IPS-NIHi7 (cell line): Measurements from ENCODE around the gene OR51B4.
"Not testable (repeated sequence)": the region's sequence is repeated elsewhere in the genome, so short reads cannot be mapped to it uniquely, and the experiment has no call there.

Source experiments
- DNase-seq: peaks from one replicate; pipeline ENCODE4 v3.0.0; 2012; ENCODE audit warnings: mixed read lengths; ENCODE audit errors: extremely low spot score

Gene OR51B4

DNA sequence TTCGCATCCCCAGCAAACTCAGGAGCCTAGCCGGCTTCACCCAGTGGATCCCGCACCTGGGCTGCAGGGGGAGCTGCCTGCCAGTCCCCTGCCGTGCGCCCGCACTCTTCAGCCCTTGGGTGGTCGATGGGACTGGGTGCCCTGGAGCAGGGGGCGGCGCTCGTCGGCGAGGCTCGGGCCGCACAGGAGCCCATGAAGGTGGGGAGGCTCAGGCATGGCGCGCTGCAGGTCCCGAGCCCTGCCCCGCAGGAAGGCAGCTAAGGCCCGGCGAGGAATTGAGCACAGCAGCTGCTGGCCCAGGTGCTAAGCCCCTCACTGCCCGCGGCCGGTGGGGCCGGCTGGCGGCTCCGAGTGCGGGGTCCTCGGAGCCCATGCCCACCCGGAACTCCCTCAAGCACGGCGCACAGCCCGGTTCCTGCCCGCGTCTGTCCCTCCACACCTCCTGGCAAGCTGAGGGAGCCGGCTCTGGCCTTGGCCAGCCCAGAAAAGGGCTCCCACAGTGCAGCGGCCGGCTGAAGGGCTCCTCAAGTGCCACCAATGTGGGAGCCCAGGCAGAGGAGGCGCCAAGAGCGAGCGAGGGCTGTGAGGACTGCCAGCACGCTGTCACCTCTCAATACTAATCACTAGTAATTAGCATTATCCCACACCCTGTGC is 7.3 kb downstream of the OR51B4 start:
- DNase-seq, result not testable (repeated sequence)

DNA sequence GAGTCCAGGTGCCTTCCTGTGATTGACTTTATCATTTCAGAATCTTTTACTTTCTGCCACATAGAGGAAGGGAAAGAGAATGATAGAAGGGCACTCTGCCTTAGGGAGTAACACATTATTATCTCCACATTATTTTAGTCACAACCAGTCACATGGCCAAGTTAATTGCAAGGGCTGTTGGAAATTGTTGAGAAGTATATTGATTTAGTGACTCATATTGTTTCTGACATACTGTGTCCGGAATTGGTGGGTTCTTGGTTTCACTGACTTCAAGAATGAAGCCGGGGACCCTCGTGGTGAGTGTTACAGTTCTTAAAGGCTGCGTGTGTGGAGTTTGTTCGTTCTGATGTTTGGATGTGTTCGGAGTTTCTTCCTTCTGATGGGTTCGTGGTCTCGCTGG is 8.7 kb downstream of the OR51B4 start:
- DNase-seq, result no peak

DNA sequence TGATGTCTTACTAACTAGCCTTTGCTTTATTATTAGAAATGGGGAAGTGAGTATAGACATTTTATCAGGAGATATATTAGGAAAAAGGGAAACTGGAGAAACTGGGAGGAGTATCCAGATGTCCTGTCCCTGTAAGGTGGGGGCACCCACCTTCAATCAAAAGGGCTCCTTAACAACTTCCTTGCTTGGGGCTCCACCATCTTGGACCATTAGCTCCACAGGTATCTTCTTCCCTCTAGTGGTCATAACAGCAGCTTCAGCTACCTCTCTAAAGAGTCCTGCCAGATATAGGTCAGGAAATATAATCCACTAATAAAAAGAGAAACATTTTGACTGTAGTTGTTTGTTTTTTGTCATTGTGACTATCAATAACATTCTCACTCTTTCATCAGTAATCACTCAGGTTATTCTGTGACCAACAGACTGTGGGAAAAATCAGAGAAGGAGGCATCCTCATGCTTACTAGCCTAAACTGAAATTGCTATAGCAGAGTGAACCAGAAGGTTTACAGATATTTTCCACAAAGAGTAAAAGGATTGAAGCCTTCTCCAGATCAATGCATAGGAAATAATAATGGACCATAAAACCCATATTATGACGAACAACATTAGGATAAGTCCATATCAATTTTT is 10.4 kb downstream of the OR51B4 start:
- DNase-seq, result peak; percentile 53

DNA sequence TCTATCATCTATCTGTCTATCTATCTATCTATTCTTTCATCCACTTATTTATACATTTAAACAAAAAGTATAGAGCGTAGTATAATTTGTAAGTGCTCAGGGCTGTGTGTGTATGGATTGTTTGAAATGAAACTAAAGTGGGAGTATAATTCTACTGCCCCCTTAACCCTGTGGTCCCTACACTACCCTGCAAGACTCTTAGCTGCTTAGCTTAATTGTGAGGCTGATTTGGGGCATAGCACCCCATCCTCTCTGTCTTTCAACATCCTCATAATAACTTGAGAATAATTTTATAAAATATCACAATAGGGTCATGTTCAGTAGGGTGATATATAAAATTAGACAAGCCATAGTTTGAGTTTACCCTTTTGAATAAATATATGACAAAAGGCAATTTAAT is 11.6 kb downstream of the OR51B4 start:
- DNase-seq, result no peak

DNA sequence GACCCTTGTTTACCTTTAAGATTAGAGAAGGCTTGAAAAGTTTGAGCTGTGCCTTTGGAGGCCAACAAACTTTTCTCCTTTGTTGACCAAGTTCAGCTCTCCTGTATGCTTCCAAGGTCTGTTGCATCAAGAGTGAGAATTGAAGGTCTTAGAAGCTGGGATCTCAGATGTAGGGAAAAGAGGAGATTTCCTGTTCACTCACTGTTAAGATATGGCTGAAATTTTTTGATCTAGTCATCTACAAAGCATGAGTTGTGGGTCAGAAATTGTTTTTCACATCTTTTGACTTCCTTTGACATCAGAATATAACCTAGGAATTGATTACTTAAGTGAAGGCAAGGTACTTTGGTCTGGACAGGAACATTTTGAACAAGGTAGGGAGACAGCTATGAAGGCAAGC is 12.1 kb downstream of the OR51B4 start:
- DNase-seq, result no peak

DNA sequence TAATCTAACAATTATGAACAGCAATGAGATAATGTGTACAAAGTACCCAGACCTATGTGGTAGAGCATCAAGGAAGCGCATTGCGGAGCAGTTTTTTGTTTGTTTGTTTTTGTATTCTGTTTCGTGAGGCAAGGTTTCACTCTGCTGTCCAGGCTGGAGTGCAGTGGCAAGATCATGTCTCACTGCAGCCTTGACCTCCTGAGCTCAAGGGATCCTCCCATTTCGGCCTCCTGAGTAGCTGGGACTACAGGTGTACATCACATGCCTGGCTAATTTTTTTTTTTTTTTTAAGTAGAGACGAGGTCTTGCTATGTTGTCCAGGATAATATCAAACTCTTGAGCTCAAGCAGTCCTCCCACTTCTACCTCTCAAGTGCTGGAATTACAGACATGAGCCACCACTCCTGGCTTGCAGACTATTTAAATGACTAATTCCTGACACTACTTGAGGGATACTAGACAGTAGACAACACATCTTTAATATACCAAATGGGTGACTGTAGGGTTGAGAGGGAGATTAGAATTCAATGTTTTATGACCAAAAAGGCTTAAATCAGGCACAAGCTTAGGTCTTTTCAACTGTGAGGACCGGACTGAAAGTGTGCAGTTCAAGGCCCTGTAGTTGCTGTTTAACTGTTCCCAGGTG is 12.7 kb downstream of the OR51B4 start:
- DNase-seq, result no peak

DNA sequence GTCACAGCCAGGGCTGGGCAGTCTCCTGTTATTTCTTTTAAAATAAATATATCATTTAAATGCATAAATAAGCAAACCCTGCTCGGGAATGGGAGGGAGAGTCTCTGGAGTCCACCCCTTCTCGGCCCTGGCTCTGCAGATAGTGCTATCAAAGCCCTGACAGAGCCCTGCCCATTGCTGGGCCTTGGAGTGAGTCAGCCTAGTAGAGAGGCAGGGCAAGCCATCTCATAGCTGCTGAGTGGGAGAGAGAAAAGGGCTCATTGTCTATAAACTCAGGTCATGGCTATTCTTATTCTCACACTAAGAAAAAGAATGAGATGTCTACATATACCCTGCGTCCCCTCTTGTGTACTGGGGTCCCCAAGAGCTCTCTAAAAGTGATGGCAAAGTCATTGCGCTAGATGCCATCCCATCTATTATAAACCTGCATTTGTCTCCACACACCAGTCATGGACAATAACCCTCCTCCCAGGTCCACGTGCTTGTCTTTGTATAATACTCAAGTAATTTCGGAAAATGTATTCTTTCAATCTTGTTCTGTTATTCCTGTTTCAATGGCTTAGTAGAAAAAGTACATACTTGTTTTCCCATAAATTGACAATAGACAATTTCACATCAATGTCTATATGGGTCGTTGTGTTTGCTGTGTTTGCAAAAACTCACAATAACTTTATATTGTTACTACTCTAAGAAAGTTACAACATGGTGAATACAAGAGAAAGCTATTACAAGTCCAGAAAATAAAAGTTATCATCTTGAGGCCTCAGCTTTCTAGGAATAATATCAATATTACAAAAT is 13.4 kb downstream of the OR51B4 start:
- no peak for DNase-seq

DNA sequence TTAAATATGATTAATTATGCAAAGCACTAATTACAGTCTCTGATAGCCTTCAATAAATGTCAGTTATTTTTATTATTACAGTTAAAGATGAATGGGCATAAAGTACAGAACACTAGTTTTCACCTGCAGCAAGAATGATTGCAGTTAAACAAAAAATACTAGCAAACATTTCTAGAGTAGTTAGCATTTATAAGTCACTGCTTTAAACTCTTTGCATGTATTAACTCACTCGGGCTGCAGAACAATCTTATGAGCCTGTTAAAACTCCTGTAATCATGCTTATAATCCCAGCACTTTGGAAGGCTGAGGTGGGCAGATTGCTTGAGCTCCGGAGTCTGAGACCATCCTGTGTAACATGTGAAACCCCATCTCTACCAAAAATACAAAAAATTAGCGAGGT is 14.8 kb downstream of the OR51B4 start:
- no peak for DNase-seq

DNA sequence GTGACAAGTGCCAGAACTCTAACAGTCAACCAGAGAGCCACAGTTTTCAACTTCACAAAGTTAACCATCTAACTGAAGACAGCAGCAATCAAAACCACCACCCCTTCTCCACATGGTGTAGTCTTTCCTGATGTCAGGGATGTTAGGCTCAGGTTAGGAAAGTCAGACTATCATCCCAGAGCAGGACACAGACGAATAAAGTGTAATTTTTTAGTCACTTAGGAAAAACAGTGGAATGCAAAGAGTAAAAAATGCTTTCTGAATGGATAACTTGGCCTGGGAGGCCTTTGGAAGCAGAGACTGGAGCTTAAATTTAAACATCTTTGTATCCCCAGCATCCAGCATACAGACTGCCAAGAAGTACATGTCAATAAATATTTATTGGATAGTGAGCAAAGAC is 15.4 kb downstream of the OR51B4 start:
- no peak for DNase-seq

DNA sequence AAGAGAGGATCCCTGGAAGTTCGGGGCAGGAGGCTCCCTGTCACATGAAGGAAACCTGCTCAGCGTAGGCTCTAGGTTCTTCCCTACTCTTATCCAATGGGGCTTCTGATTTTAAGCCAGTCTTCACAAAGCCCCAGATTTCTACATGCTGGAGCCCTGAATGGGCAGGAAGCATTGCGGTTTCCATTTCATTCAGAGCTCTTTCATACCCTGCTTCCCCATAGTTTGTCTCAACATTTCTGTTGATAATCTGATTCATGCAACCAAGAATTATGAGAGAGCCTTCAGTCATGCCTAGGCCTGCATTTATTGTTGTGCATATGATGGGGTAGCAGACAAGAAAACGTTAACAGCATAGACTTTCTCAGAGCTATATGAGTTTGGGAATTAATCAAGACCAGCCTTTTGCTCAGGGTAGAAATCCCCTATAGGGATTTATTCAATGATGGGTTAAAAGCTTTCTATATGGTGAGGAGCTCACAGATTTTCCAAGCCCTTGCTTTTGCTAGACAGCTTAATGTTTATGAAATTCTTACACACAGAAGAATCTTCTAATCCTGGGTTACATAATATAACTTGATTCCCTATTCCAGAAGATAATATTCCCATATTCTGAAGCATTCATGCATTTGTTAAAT is 15.9 kb downstream of the OR51B4 start:
- DNase-seq, result no peak

DNA sequence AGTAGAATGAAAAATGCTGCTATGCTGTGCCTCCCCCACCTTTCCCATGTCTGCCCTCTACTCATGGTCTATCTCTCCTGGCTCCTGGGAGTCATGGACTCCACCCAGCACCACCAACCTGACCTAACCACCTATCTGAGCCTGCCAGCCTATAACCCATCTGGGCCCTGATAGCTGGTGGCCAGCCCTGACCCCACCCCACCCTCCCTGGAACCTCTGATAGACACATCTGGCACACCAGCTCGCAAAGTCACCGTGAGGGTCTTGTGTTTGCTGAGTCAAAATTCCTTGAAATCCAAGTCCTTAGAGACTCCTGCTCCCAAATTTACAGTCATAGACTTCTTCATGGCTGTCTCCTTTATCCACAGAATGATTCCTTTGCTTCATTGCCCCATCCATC is 17.1 kb downstream of the OR51B4 start:
- DNase-seq, result no peak

DNA sequence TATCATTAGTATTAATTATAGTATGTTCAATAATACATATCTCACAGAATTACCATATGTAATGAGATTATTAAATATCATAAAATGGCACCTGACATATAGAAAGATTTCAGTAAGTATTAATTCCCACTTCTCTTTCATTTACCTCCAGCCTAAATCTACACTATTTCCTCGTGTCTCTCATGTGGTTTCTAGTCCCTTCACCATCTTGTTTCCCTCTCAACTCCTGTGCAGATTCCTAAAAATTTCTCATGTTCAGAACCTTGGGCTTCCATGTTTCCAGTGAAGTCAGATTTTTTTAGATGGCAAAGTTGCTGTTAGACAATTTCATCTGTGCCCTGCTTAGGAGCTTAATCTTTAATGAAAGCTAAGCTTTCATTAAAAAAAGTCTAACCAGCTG is 17.9 kb downstream of the OR51B4 start:
- no peak for DNase-seq

DNA sequence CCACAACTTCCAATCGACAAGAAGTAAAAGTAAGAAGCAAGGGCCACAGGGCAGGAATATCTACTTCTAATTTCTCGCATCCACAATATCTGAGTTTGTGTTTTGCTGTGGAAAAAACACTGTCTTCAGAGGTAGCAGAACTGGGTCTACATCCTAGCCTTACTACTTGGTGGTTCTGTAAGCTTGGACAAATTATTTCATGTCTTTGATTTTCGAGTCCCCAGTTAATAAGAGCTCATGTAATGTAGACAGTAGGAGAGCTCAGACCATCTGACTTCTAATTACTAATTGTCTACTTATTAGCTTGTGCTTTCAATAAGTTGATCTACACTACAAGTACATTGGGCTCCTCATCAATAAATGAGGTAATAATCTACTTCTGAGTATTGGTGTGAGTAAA is 18.7 kb downstream of the OR51B4 start:
- no peak for DNase-seq

DNA sequence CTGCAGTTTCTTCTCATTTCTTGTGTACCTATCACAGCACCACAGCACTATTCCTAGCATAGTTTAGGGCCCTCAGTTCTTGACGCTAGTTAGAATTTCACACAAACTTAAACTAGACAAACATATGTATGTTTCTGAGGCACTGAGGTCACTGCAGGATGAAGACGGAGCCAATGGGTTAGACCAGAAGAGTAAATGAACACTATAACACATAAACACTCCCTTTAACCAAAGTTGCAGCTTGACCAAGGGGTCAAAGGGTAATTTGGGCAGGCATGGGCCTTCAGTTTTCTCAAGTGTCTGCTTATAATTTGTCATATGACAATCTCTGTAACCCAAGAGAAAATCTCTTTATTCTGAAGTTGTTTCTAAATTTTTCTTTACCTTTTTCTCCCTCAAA is 19.1 kb downstream of the OR51B4 start:
- no peak for DNase-seq

DNA sequence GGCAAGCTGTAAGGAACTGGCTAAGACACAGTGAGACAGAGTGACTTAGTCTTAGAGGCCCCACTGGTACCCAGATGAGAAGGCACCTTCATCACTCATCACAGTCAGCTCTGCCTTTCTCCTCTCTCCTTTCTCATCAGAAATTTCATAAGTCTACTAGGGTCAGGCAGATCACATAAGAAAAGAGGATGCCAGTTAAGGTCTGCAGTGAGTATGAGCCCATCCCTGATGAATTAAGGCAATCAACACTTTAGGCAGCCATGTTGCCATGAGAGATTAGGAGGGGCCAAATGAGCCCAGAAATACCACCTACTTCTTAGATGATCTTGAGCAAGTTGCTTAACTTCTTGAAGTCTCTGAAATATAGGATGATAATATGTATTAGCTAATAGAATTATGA is 20.1 kb downstream of the OR51B4 start:
- DNase-seq, result no peak

DNA sequence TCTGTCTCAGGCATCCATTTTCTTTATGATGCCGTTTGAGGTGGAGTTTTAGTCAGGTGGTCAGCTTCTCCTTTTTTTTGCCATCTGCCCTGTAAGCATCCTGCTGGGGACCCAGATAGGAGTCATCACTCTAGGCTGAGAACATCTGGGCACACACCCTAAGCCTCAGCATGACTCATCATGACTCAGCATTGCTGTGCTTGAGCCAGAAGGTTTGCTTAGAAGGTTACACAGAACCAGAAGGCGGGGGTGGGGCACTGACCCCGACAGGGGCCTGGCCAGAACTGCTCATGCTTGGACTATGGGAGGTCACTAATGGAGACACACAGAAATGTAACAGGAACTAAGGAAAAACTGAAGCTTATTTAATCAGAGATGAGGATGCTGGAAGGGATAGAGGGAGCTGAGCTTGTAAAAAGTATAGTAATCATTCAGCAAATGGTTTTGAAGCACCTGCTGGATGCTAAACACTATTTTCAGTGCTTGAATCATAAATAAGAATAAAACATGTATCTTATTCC is 21.1 kb downstream of the OR51B4 start:
- DNase-seq, result peak; percentile 70

DNA sequence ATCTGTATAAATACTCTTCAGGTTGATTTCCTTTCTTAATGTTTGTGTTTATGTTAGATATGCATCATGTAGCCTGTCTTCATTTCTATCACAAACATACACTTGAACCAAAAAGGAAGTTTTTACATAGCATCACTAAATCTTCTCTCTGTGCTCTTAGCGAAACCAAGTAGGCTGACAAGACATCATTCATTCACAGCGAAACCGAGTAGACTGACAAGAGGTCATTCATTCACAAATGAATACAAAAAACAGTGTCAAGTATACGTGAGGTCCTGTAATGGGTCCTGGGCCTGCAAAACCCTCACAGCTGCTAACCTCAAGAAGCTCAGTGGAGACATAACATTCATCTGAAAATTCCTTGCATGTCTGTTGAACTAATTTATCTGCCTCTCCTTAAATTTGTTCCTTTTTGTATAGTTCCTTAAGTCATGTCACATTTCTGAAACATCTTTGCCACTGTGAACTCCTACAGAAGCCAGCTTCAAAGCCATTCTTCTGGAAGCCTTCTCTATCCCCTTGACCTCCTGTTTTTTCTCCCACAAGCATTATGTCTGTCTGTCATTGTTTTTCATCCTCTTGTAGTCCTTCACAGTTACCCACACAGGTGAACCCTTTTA is 22.2 kb downstream of the OR51B4 start:
- DNase-seq, result no peak

DNA sequence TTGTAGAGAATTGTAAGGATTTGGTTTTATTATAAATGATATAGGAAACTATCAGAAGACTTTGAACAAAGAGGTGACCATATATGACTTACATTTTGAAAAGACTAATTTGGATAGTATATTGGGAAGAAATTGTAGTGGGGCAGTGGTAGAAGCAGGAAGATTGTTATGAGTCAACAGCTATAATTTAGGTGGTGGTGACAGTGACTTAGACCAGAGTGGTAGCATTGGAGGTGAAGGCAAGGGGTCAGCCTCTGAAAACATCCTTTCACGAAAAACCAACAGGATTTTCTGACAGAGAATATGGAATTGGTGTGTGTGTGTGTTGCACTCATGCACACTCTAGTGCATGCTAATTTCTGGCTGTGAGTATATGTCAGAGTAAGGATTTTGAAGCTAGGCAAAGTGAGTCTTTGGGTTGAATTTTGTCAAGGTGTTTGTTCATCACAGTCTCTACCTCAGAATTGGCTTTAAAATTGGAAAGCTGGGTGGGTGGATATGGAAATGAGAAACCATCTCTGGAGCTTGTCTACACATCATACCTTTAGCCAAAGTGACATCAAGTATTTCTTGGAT is 23.9 kb downstream of the OR51B4 start:
- DNase-seq, result no peak

DNA sequence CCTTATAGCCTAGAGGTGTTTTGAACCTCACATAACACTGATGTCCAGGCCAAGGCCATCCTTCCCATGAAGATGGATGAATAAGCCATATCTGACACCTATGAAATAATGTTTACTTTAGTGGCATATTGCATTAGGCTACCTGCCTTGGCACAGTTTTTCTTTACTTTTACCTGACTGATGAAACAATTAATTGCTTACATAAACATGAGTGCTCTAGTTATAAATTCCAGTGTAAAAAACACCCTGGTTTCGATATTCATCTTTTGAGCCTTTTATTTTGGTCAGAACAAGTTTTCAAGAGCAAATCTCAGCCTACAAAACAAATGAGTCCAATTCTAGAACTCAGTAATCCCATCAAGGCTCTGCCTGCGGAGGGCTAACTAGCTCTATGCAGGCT is 25.0 kb downstream of the OR51B4 start:
- DNase-seq, result no peak

DNA sequence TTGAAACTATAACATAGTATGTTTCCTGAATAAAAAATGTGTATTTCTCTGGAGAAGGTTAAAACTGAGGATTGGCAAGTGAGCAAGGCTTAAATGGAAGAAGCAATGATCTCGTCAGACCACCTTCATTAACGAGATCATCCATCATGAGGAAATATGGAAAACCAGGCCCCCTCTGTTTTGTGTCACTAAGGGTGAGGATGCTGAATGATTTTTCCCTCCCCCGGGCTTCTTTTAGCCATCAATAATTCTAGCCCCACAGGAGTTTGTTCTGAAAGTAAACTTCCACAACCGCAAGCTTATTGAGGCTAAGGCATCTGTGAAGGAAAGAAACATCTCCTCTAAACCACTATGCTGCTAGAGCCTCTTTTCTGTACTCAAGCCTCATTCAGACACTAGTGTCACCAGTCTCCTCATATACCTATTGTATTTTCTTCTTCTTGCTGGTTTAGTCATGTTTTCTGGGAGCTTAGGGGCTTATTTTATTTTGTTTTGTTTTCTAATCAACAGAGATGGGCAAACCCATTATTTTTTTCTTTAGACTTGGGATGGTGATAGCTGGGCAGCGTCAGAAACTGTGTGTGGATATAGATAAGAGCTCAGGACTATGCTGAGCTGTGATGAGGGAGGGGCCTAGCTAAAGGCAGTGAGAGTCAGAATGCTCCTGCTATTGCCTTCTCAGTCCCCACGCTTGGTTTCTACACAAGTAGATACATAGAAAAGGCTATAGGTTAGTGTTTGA is 26.2 kb downstream of the OR51B4 start:
- DNase-seq, result no peak
